ENCODE measurements around the gene ROR2. TPM values are rescaled to one million over a fixed set of nuclear protein-coding genes. Genes with fewer than 3 reads are reported as not detected.

ROR2 gene
- total RNA-seq, 1 donor from 2014 or later, result 18.6 TPM

GRCh38 chr9:91818647-91819403 lies 131.2 kb downstream of the ROR2 start:
- no peaks in the 10 kb centered on the region for H3K27me3 Mint-ChIP-seq (ENCODE audit: low read depth)
- no peak for DNase-seq (ENCODE audit: low spot score)
- TF ChIP-seq CTCF (IDR thresholded peaks at IDR 0.05), result no peak
- no peaks in the 10 kb centered on the region for H3K36me3 Mint-ChIP-seq (ENCODE audit: low read depth)
- no peak overlapping the region for H3K4me3 Mint-ChIP-seq (ENCODE audit: unreplicated experiment)
- no peaks in the 10 kb centered on the region for H3K9me3 Mint-ChIP-seq (ENCODE audit: low read depth)
- H3K4me1 Mint-ChIP-seq (ENCODE audit: low read depth), result peaks cover 45% of the 10 kb centered on the region
- no peak overlapping the region for H3K27ac Mint-ChIP-seq (ENCODE audit: unreplicated experiment)

GRCh38 chr9:91818225-91818585 lies 131.8 kb downstream of the ROR2 start:
- Mint-ChIP-seq H3K27ac (ENCODE audit: unreplicated experiment) (peak overlapping the region; percentile 90), H3K4me1 (ENCODE audit: low read depth) (peaks cover 43% of the 10 kb centered on the region), H3K27me3 (ENCODE audit: low read depth) (no peaks in the 10 kb centered on the region), H3K36me3 (ENCODE audit: low read depth) (no peaks in the 10 kb centered on the region), H3K4me3 (ENCODE audit: unreplicated experiment) (peak overlapping the region; percentile 41), H3K9me3 (ENCODE audit: low read depth) (no peaks in the 10 kb centered on the region)
- no peak for DNase-seq (ENCODE audit: low spot score)
- TF ChIP-seq CTCF (IDR thresholded peaks at IDR 0.05), result no peak

GRCh38 chr9:91817493-91818224 lies 132.4 kb downstream of the ROR2 start:
- DNase-seq (ENCODE audit: low spot score), result no peak
- H3K27ac Mint-ChIP-seq (ENCODE audit: unreplicated experiment), result peak overlapping the region; percentile 90
- H3K4me1 Mint-ChIP-seq (ENCODE audit: low read depth), result peaks cover 45% of the 10 kb centered on the region
- no peaks in the 10 kb centered on the region for H3K9me3 Mint-ChIP-seq (ENCODE audit: low read depth)
- TF ChIP-seq CTCF (IDR thresholded peaks at IDR 0.05), result no peak
- no peaks in the 10 kb centered on the region for H3K27me3 Mint-ChIP-seq (ENCODE audit: low read depth)
- no peaks in the 10 kb centered on the region for H3K36me3 Mint-ChIP-seq (ENCODE audit: low read depth)
- H3K4me3 Mint-ChIP-seq (ENCODE audit: unreplicated experiment), result peak overlapping the region; percentile 41

GRCh38 chr9:91817106-91817492 lies 132.9 kb downstream of the ROR2 start:
- Mint-ChIP-seq H3K27me3 (ENCODE audit: low read depth) (no peaks in the 10 kb centered on the region), H3K36me3 (ENCODE audit: low read depth) (no peaks in the 10 kb centered on the region), H3K27ac (ENCODE audit: unreplicated experiment) (peak overlapping the region; percentile 90), H3K4me1 (ENCODE audit: low read depth) (peaks cover 45% of the 10 kb centered on the region), H3K9me3 (ENCODE audit: low read depth) (no peaks in the 10 kb centered on the region), H3K4me3 (ENCODE audit: unreplicated experiment) (no peak overlapping the region)
- DNase-seq (ENCODE audit: low spot score), result no peak
- TF ChIP-seq CTCF (IDR thresholded peaks at IDR 0.05), result no peak

- TF ChIP-seq CTCF (IDR thresholded peaks at IDR 0.05), result no peak
- Mint-ChIP-seq H3K4me3 (ENCODE audit: unreplicated experiment) (no peak overlapping the region), H3K27me3 (ENCODE audit: low read depth) (no peaks in the 10 kb centered on the region), H3K9me3 (ENCODE audit: low read depth) (no peaks in the 10 kb centered on the region), H3K36me3 (ENCODE audit: low read depth) (no peaks in the 10 kb centered on the region), H3K4me1 (ENCODE audit: low read depth) (peaks cover 48% of the 10 kb centered on the region), H3K27ac (ENCODE audit: unreplicated experiment) (no peak overlapping the region)
- DNase-seq (ENCODE audit: low spot score), result no peak
Measured at GRCh38 chr9:91816356-91816755, 133.7 kb downstream of the ROR2 start.

Data from chondrocyte (in vitro differentiated cells).